GM21367 (cell line): ENCODE measurements around the gene RGS14.

Experiments used
- ATAC-seq: cut with Tn5 transposase; IDR thresholded peaks from one replicate; pipeline ENCODE4 v1.9.1; 2021; ENCODE audit not compliant: unreplicated experiment

Gene RGS14

GRCh38 chr5:177376107-177376506 is 18.4 kb downstream of the RGS14 start:
- ATAC-seq: no peak

GRCh38 chr5:177377851-177378776 is 20.4 kb downstream of the RGS14 start:
- ATAC-seq: no peak

GRCh38 chr5:177378884-177379883 is 21.5 kb downstream of the RGS14 start:
- ATAC-seq: no peak

- ATAC-seq: no peak
Observed at GRCh38 chr5:177380805-177381126, 23.0 kb downstream of the RGS14 start.

DNA sequence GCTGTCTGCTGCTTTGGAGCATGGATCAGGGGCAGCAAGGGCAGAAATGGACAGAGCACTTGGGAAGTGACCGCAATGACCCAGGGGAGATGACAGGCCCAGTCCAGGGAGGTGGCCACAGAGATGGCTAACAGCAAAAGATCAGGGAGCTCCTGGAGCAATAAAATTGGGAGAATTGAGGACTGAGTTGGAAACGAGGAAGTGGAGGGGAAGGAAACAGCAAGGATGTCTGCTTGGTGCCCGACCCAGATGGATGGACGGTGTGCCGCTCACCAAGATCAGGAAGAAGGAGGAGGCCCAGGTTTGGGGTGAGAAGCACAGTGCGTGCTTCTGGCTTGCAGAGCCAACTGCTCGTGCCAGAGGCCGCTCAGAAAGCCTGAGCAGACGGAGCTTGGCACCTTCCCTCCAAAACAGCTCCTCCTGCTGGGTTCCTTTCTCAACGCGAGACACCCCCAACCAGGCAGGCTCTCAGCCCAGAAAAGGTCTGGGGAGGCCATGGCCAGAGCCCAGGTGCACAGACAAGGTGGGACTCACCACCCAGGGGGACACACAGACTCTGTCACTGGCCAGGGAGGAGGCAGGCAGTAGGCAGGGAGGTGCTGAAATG is 24.8 kb downstream of the RGS14 start:
- ATAC-seq: no peak

- no peak for ATAC-seq
Observed at GRCh38 chr5:177383181-177383580, 25.5 kb downstream of the RGS14 start.

GRCh38 chr5:177384134-177384533 is 26.4 kb downstream of the RGS14 start, which contains the start of gene SLC34A1:
Gene SLC34A1, plus strand, starts transcription at chr5:177384434. Its CDS starts 1,308 bp downstream, at chr5:177385742.
- no peak for ATAC-seq

GRCh38 chr5:177385720-177386119 is 28.0 kb downstream of the RGS14 start:
- no peak for ATAC-seq

- no peak for ATAC-seq
Observed at GRCh38 chr5:177386542-177386941, 28.8 kb downstream of the RGS14 start.

DNA sequence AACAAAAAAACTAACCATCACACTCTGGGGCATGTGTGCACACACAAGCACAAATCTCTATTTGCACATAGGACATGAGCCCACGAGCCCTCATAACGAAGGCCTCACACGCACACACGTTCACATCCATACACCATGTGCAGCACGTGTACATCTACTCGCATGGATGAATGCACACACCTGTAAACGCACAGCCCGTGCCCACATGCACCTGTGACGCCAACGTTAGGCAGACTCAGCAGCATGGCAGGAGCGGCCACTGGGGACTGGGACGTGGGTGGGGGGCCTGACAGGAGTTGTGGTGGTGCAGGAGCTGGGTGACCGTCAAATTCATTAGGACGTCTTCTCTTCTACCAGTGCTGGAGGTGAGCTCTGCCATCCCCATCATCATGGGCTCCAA is 29.7 kb downstream of the RGS14 start:
- no peak for ATAC-seq

GRCh38 chr5:177388521-177389052 is 30.9 kb downstream of the RGS14 start:
- no peak for ATAC-seq

DNA sequence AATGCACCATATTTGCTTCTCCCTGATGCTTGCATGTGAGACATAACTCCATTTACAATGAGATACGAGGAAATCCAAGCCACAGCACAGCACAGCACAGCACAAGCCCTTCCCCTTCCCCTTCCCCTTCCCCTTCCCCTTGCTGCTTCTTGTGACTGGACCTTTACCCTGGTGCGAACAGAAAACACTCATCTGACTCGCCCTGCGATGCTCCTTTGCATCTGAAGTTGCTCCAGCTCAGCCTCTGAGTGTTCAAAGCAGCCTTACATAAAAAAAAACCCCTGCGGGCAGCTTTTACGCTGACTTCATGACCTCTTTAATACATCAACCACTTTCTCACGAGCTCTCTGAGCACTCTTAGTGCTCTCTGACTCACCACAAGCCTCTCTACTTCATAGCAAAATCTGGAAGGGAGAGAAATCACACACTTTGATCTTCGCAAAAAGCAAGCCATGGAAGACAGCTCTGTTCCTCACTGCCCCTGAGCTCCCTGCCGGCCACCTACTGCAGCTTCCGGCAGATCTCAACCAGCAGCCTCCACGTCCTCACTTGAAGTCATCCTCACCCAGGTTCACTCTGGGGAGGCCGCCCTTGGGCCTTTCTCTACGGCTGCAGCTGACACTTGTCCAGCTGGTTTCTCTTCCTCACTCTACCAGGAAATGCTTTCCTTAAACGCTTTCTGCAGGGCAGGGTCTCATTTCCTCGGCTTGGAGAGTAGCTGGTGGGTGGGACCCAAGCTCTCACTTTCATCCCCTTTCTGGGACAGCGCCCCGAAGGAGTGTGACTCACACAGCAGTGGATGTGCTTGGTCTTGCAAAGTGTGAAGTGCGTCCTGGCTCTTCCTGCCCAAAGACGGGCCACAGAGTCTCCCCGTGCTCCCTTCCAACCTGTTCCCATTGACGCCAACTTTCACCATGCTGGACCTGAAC is 31.8 kb downstream of the RGS14 start:
- ATAC-seq: peak; percentile 50

GRCh38 chr5:177390363-177391300 is 32.9 kb downstream of the RGS14 start:
- ATAC-seq: peak; percentile 52

GRCh38 chr5:177392765-177393164 is 35.0 kb downstream of the RGS14 start:
- no peak for ATAC-seq

GRCh38 chr5:177393206-177393765 is 35.6 kb downstream of the RGS14 start:
- ATAC-seq: no peak

DNA sequence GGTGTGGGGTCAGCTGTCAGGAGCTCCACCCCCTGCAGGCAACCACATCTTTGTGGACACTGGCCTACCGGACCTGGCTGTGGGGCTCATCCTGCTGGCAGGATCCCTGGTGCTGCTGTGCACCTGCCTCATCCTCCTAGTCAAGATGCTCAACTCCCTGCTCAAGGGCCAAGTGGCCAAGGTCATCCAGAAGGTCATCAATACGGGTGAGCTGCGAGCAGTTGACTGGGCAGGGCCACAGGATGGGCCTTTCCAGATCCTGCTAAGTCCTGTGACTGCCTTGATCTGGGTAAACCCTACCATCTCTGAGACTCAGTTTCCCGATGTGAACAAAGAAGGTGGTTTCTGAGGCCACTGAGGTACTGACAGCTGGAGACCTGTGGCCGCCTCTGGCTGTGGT is 36.3 kb downstream of the RGS14 start:
- no peak for ATAC-seq

DNA sequence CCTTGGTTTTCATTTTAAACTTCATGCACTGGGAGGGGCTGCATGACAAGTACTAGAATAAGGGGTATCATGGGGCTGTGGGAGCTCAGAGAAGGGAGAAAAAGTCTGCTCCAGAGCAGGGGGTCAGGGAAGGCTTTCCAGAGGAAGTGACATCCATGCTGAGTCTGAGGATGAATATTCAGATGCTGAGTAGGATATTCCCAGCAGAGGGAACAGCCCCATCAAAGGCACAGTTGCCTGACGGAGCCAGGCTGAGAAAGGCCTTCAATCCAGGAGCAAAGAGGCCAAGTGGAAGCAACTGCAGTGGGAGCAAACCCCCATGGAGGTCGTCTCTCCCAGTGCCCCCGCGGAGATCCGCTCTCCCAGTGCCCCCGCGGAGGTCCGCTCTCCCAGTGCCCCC is 38.4 kb downstream of the RGS14 start:
- ATAC-seq: no peak

GRCh38 chr5:177396807-177397206 is 39.1 kb downstream of the RGS14 start:
- ATAC-seq: no peak
